EL (cell line): ENCODE measurements around the gene LRRC8B.

Experiments used
- DNase-seq: peaks from one replicate; pipeline ENCODE4 v3.0.0-alpha.2; 2016

The LRRC8B gene

GRCh38 chr1:89548122-89548857 is 23.7 kb downstream of the LRRC8B start:
- DNase-seq: no peak

- DNase-seq: no peak
These were observed 26.4 kb downstream of the LRRC8B start for GRCh38 chr1:89550995-89551394.

GRCh38 chr1:89552471-89553081 is 27.9 kb downstream of the LRRC8B start:
- DNase-seq: no peak

- no peak for DNase-seq
These were observed 28.5 kb downstream of the LRRC8B start for GRCh38 chr1:89553157-89553556.

DNA sequence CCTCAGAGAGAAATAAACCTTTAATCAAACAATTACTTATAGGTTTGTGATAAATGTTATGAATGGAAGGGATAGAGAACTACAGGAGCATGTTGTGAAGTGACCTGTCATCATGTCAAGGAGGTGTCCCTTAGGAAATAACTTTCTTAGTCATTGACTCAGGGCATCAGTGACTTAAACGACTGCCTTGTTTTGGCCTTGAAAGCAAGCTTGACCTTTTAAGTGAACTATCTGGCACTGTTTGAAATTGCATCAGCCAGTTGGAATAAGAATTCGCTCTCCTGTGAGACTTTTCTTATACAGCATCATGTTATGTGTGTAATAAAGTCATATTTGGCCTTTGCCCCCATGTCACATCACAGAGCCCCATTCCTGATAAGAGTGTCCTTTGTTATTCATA is 30.9 kb downstream of the LRRC8B start:
- no peak for DNase-seq

GRCh38 chr1:89556726-89557444 is 32.3 kb downstream of the LRRC8B start:
- no peak for DNase-seq

- no peak for DNase-seq
These were observed 32.8 kb downstream of the LRRC8B start for GRCh38 chr1:89557445-89557825.

GRCh38 chr1:89557956-89558355 is 33.3 kb downstream of the LRRC8B start:
- DNase-seq: no peak

- no peak for DNase-seq
These were observed 39.5 kb downstream of the LRRC8B start for GRCh38 chr1:89563957-89564604.

DNA sequence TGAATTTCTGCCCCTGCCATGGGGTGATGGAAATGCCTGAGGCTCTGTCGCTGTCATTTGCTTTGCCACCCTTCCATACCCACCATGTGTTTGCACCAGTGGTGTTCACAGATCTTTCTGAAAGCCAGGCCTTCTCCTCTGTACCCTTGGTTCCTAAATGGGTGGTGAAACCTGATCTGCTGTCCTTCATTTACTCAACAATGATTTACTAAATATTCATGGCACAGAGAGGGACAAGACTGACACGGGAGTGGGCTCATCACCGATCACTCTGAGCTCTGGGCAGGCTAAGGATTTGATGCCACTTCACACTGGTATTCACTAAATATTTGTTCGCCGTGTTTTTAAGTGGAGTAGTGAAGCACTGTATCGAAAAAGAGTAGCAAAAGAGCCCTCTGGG is 40.9 kb downstream of the LRRC8B start:
- no peak for DNase-seq

DNA sequence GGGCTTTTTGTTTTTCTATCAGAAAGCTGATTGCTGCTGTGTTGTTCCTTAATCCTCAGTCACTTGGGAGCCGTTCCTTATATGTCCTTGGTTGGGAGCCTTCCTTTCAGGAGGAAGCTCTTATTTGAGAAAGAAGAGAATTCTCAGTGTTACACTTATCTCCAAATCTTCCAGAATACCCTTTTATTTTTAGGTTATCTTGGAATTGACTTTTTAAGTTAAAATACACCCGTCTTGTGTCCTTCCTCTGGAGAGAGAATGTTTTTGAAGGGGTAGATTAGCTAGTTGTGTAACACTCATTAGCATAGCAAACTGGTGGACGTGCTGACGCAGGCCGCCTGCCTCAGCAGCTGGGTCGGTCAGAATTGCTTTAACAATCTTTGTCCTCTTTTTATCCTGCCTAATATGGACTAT is 42.1 kb downstream of the LRRC8B start:
- DNase-seq: no peak

DNA sequence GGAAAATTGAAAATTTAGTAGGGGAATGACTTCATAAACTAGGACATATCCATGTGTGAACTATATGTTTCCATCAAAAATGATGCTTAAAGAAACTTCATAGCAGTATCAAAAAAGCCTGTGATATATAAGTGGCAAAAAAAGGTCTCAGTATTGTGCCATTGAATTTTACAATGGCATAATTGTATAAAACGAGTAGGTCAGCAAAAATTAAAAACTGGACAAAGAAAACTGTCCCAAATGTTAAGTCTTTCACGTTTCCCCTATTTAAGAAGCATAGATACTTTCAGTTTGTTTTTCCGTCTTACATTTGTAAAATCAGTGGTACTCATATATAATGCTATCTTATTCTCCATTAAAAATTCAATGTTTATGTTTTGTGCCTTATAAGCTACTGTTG is 43.2 kb downstream of the LRRC8B start:
- no peak for DNase-seq

DNA sequence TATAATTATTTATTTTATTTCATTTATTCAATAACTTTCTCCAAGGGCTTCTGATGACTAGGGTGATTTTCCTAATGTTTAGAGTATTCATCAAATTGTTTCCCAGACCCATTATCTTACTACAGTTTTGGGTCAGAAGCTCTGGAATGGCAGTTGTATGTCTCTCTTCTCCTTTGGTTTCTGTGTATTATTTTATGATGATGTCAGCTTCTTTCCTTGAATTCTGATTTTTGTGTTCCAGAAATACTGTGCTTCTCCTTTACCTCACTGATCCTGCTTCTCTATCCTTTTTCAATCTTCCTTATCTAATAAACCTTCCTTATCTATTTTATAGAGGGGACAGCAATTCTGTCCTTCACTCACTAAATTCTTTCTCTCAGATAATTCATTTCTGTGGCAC is 48.8 kb downstream of the LRRC8B start:
- DNase-seq: no peak

GRCh38 chr1:89574621-89575020 is 50.0 kb downstream of the LRRC8B start:
- DNase-seq: no peak

DNA sequence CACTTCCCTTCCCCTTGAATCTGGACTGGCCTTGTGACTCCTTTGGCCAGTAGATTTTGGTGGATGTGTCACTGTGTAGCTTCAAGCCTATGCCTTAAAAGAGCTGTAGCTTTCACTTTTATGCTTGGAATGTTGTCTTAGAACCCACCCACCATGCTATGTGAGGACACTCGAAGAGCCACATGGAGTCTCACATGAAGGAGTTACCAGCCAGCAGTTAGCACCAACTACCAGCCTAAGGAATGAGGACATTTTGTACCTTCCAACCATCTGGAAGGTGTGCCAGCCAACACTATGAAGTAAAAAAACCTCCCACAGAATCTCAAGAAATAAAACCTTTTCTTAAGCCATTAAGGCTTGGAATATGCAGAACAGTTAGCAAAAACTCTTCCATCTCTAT is 50.6 kb downstream of the LRRC8B start:
- no peak for DNase-seq

- DNase-seq: no peak
These were observed 51.4 kb downstream of the LRRC8B start for GRCh38 chr1:89576013-89576412.

- no peak for DNase-seq
These were observed 53.5 kb downstream of the LRRC8B start for GRCh38 chr1:89578151-89578550.

GRCh38 chr1:89578946-89579684 is 54.5 kb downstream of the LRRC8B start:
- DNase-seq: no peak

- DNase-seq: no peak
These were observed 55.4 kb downstream of the LRRC8B start for GRCh38 chr1:89580036-89580435.

GRCh38 chr1:89581859-89582258 is 57.2 kb downstream of the LRRC8B start:
- no peak for DNase-seq

DNA sequence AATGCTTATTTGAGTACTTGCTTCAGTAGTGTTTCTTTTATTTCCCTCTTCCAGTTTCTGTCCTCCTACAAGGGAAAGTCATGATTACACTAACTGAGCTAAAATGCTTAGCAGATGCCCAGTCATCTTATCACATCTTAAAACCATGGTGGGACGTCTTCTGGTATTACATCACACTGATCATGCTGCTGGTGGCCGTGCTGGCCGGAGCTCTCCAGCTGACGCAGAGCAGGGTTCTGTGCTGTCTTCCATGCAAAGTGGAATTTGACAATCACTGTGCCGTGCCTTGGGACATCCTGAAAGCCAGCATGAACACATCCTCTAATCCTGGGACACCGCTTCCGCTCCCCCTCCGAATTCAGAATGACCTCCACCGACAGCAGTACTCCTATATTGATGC is 57.9 kb downstream of the LRRC8B start:
- DNase-seq: no peak

DNA sequence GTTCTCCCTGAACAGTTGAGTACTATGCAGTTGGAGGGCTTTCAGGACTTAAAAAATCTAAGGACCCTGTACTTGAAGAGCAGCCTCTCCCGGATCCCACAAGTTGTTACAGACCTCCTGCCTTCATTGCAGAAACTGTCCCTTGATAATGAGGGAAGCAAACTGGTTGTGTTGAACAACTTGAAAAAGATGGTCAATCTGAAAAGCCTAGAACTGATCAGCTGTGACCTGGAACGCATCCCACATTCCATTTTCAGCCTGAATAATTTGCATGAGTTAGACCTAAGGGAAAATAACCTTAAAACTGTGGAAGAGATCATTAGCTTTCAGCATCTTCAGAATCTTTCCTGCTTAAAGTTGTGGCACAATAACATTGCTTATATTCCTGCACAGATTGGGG is 59.6 kb downstream of the LRRC8B start:
- DNase-seq: no peak

DNA sequence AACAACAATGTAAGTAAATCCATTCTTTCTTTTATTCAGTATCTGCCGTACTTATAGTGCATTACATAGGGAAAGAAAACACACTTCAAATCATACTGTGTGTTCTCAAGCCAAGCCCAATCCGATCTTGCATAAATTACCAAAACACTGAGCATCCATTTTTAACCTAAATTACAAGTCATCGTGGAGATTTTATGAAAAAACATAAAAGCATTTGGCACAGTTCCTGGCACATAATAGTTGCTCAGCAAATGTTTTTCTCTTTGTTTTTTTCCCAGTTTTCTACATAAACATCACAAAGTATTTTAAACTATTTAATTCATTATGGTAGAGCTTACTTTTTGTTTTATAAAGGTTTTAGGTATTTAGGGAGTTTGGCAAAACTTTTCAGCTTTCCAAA is 60.2 kb downstream of the LRRC8B start:
- no peak for DNase-seq
